NCI-H1092 (cell line): ENCODE results near the gene MYO3B.
"Not testable (repeated sequence)": the region's sequence is repeated elsewhere in the genome, so short reads cannot be mapped to it uniquely, and the experiment has no call there.

Source experiments
- DNase-seq: peaks from one replicate; lab custom pipeline; 2025; lab: John Stamatoyannopoulos, UW

MYO3B gene

GRCh38 chr2:170635094-170635493 lies 457.1 kb downstream of the MYO3B start:
- not testable (repeated sequence) for DNase-seq

- no peak for DNase-seq
Measured at GRCh38 chr2:170639635-170640034, 461.7 kb downstream of the MYO3B start.

GRCh38 chr2:170641961-170642360 lies 464.0 kb downstream of the MYO3B start:
- DNase-seq = no peak

GRCh38 chr2:170643346-170643745 lies 465.4 kb downstream of the MYO3B start:
- DNase-seq = no peak

- DNase-seq = no peak
Measured at GRCh38 chr2:170647741-170648436, 469.9 kb downstream of the MYO3B start.

GRCh38 chr2:170651624-170652325 lies 473.8 kb downstream of the MYO3B start:
- no peak for DNase-seq

GRCh38 chr2:170652637-170653417 lies 474.9 kb downstream of the MYO3B start:
- no peak for DNase-seq

- DNase-seq = no peak
Measured at GRCh38 chr2:170656669-170657068, 478.7 kb downstream of the MYO3B start.

GRCh38 chr2:170660409-170660808 lies 482.5 kb downstream of the MYO3B start:
- no peak for DNase-seq

GRCh38 chr2:170665743-170666142 lies 487.8 kb downstream of the MYO3B start:
- DNase-seq = no peak

GRCh38 chr2:170669909-170670308 lies 492.0 kb downstream of the MYO3B start:
- DNase-seq = no peak

GRCh38 chr2:170670651-170671050 lies 492.7 kb downstream of the MYO3B start:
- DNase-seq = no peak

- DNase-seq = no peak
Measured at GRCh38 chr2:170671079-170671478, 493.1 kb downstream of the MYO3B start.

GRCh38 chr2:170674282-170674681 lies 496.3 kb downstream of the MYO3B start:
- not testable (repeated sequence) for DNase-seq

- no peak for DNase-seq
Measured at GRCh38 chr2:170675701-170676100, 497.8 kb downstream of the MYO3B start.

- DNase-seq = no peak
Measured at GRCh38 chr2:170679607-170680079, 501.7 kb downstream of the MYO3B start.

GRCh38 chr2:170680172-170680941 lies 502.4 kb downstream of the MYO3B start:
- no peak for DNase-seq

GRCh38 chr2:170681311-170681710 lies 503.4 kb downstream of the MYO3B start:
- DNase-seq = no peak

- no peak for DNase-seq
Measured at GRCh38 chr2:170685591-170685990, 507.6 kb downstream of the MYO3B start.

GRCh38 chr2:170689481-170689880 lies 511.5 kb downstream of the MYO3B start:
- DNase-seq = no peak

GRCh38 chr2:170690640-170691039 lies 512.7 kb downstream of the MYO3B start:
- no peak for DNase-seq

GRCh38 chr2:170694316-170694715 lies 516.4 kb downstream of the MYO3B start:
- no peak for DNase-seq
